Measurements from ENCODE around the gene CPEB2. TPM values are rescaled to one million over a fixed set of nuclear protein-coding genes. Genes with fewer than 3 reads are reported as not detected.

CPEB2 gene
- total RNA-seq: 16.4 and 38.9 TPM in 2 replicates

DNA sequence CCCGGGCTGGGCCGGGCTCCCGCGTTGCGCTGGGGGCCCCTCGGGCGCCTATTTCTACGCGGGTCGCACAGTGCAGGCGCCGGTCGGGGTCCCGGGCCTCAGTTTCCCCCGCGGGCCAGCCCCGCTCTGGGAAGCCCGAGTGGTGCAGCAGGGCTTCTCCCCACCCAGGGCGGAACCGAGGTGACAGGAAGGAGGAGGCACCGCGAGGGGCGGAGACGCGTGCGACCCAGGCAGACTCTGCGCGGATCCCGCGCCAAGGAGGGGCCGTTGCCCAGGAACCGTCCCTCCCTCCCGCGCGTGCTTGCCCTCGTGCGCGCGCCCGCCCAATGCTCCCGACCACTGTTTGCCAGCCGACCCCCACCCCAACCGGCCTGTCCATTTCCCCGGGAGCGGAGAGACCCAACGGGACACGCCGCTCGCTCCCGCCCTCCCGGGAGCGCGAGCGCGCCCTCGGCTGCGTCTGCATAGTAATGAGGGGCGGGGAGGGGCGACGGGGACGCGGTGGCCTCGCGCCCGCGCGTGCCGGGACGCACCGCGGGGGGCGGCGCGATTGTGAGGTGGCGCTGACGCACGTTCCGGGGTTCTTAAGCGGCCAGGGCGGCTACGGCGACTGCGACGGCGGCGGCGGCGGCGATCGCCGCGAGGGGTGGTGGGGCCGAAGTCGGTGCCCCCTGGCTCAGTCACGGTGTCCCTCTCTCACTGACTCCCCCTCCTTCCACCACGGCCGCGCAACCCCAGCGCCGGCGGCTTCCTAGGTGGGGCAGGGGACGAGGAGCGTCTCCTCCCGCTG is at the start of gene CPEB2:
TSS of gene CPEB2 (plus strand) at position 613 of the 790 bp plus-strand sequence. CDS start 193 bp downstream, outside the sequence.
- peak within 1 kb of the TSS; percentile 88 for H3K4me3 ChIP-seq (ENCODE audit: low read depth, low read length)
- DNase-seq (ENCODE audit: low read depth): peak; percentile 95
- TF ChIP-seq, protein P1, sequence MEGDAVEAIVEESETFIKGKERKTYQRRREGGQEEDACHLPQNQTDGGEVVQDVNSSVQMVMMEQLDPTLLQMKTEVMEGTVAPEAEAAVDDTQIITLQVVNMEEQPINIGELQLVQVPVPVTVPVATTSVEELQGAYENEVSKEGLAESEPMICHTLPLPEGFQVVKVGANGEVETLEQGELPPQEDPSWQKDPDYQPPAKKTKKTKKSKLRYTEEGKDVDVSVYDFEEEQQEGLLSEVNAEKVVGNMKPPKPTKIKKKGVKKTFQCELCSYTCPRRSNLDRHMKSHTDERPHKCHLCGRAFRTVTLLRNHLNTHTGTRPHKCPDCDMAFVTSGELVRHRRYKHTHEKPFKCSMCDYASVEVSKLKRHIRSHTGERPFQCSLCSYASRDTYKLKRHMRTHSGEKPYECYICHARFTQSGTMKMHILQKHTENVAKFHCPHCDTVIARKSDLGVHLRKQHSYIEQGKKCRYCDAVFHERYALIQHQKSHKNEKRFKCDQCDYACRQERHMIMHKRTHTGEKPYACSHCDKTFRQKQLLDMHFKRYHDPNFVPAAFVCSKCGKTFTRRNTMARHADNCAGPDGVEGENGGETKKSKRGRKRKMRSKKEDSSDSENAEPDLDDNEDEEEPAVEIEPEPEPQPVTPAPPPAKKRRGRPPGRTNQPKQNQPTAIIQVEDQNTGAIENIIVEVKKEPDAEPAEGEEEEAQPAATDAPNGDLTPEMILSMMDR (IDR thresholded peaks at IDR 0.05; ENCODE audit: insufficient read depth, low read depth, low read length): no peak

DNA sequence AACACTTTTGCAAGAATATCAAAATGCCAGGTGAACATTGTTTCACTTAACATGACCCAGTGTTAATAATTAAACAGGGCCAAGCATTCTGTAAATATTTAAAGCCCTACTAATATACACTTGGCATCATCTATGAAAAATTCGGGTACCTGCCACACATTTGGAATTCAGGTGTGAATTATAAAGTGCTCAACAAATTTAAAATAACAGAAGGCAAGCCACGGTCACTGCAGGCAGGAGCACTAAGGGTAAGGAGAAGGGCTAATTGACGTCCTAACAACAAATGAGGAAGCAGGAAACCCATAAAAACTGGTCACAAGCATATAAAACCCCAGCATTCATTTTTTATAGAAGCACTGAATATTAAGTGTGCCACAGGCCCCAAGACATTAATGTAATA is 43.8 kb upstream of the CPEB2 start:
- no peak for DNase-seq (ENCODE audit: low read depth)
- TF ChIP-seq, protein P1 (IDR thresholded peaks at IDR 0.05; ENCODE audit: insufficient read depth, low read depth, low read length): no peak
- H3K4me3 ChIP-seq (ENCODE audit: low read depth, low read length): no peak overlapping the region

DNA sequence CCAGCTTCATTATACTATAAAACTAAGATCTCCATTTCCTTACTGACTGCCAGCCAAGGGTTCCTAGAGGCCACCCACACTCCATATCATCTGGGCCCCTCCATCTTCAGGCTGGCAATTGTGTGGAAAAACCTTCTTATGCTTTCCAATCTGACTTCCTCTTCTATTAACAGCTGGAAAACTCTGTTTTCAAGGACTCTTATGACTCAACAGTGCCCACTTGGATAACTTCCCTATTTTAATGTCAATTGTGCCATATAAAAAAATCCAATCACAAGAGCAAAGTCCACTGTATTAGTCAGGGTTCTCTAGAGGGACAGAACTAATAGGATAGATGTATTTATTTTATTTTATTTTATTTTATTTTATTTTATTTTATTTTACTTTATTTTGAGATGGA is 41.0 kb upstream of the CPEB2 start:
- DNase-seq (ENCODE audit: low read depth): no peak
- H3K4me3 ChIP-seq (ENCODE audit: low read depth, low read length): no peak overlapping the region
- TF ChIP-seq, protein P1 (IDR thresholded peaks at IDR 0.05; ENCODE audit: insufficient read depth, low read depth, low read length): no peak

DNA sequence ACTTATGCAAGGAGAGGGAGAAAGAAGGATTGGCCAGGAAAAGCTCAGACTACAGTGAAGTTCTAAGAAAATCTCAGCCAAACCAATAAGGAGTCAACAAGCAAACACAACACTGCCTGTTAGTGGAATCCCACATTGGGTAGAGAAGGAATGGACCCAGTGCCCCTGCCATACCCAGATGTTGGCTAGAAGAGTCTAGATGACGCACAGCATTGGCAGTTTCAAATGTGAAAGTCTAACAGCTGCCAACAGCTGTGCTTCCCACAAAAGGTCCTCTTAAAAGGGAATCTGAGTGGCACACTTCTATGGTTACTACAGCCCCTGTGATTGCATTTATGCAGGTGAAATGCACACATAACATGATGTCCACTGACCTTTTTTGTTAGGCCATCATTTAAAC is 37.2 kb upstream of the CPEB2 start:
- TF ChIP-seq, protein P1 (IDR thresholded peaks at IDR 0.05; ENCODE audit: insufficient read depth, low read depth, low read length): no peak
- no peak overlapping the region for H3K4me3 ChIP-seq (ENCODE audit: low read depth, low read length)
- DNase-seq (ENCODE audit: low read depth): no peak

DNA sequence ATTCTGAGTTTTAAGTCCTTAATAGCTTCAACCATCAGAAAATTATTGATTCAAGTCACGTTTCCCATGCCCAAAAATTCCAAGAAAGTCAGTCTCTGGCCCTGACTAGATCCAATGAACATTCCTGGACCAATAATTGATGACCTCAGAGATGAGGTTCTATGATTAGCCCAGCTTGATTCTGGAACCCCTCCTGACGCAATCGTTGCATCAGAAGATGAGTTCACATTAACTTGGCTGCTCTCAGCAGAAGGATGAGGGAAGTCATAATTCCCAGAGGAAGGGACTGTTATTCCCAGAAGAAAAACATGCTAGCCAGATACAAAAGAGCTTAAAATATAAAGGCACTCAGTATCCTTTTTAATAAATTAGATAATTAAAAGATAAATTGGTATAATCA is 34.3 kb upstream of the CPEB2 start:
- no peak for DNase-seq (ENCODE audit: low read depth)
- TF ChIP-seq, protein P1 (IDR thresholded peaks at IDR 0.05; ENCODE audit: insufficient read depth, low read depth, low read length): no peak
- no peak overlapping the region for H3K4me3 ChIP-seq (ENCODE audit: low read depth, low read length)

DNA sequence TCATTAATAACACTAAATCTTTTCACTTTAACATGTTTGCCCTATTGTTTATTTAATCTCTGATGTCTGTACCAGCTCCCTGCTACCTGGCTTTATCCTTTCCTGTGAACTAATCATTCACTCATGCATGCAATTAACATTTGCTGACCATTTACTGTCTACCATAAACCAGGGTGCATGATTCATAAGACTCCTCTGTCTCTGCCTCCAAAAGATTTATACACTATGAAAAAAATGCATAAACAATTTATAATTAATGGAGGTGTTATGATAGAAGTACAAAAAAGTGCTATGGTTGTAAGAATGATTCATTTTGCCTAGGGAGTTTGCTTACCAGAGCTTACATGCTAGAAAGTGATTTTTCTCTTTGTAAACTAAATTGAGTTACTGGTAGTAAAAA is 24.5 kb upstream of the CPEB2 start:
- peak; percentile 46 for DNase-seq (ENCODE audit: low read depth)
- H3K4me3 ChIP-seq (ENCODE audit: low read depth, low read length): no peak overlapping the region
- TF ChIP-seq, protein P1 (IDR thresholded peaks at IDR 0.05; ENCODE audit: insufficient read depth, low read depth, low read length): no peak

Data from fibroblast of villous mesenchyme (primary cell).